Skeletal muscle tissue (tissue), 4 donors: ENCODE results near the gene TANK. TPM values are rescaled to one million over a fixed set of nuclear protein-coding genes. Genes with fewer than 3 reads are reported as not detected.
A peak's percentile ranks its signal among the peaks of the same experiment; 100 is the strongest.
"Not testable (repeated sequence)": the region's sequence is repeated elsewhere in the genome, so short reads cannot be mapped to it uniquely, and the experiment has no call there.

Source experiments
- H3K27ac ChIP-seq: one replicate; pipeline ENCODE4 v1.7.0; 2013; ENCODE audit warnings: mild to moderate bottlenecking, low read depth, low read length, inconsistent platforms
- H3K27me3 ChIP-seq, 3 donors: one replicate each; pipeline ENCODE4 v1.7.0; 2013; ENCODE audit warnings: low read length in 3 of 3; ENCODE audit not compliant: control insufficient read depth in 3 of 3, insufficient read depth in 3 of 3
- H3K36me3 ChIP-seq, 3 donors: one replicate each; pipeline ENCODE4 v1.7.0; 2013; ENCODE audit warnings: low read length in 3 of 3; ENCODE audit not compliant: control insufficient read depth in 3 of 3, insufficient read depth in 3 of 3
- H3K4me1 ChIP-seq, 3 donors: one replicate each; pipeline ENCODE4 v1.7.0; 2013; ENCODE audit warnings: low read length in 3 of 3, mild to moderate bottlenecking in 3 of 3; ENCODE audit not compliant: control insufficient read depth in 3 of 3, insufficient read depth in 3 of 3
- H3K4me3 ChIP-seq, 3 donors: one replicate each; pipeline ENCODE4 v1.7.0; 2013; ENCODE audit warnings: low read length in 3 of 3
- H3K9ac ChIP-seq, 3 donors: one replicate each; pipeline ENCODE4 v1.7.0; 2013; ENCODE audit warnings: low read length in 3 of 3, mild to moderate bottlenecking in 3 of 3, moderate library complexity in 2 of 3, low read depth in 1 of 3
- H3K9me3 ChIP-seq, 3 donors: one replicate each; pipeline ENCODE4 v1.7.0; 2013; ENCODE audit warnings: low read length in 3 of 3; ENCODE audit not compliant: control insufficient read depth in 3 of 3
- total RNA-seq: library from RNA; depleted of rRNA; stranded (reverse); fragments of >200 nt; gene quantifications from one replicate; pipeline ENCODE4 v1.2.3, GENCODE V29; 2014
- donor health status: Osteomylitis.

TANK gene
- total RNA-seq, 1 donor from 2014 or later: 41.8 TPM

DNA sequence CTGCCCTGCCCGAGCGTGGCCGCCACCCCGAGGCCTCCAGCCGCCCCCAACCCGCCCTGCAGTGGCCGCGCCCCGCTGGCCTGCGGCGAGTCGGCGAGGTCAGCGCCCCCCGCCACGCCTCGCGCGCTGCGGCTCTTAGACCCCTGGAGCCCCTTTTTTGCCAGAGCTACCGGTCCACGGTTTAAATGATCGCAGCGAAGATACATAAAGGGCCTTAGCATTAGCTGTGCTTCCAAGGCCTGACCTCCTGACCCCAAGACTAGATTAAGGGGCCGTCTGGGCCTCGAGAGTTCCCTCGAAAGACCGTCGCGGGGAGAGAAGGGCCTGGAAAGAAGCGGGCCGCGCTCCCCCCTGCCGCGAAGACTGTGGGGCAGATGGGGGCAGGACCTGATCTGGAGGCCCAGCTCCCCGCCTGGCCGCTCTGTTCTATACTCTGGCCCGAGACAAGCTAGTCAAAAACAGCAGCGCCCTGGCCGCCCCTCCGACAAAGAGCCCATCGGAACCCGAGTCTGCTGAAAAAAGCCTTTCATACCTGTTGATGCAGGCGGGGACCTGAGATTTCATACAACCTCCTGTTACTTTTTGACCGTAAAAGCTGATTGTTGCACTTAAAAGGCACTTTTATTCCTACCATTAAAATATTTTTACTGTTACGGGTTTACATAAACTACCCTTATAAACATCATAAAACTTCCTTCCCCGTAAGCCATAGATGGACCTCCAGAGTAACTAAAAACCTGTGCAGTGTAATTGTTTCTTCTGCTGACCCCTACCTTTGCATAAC, 79.3 kb downstream of the TANK start:
- H3K27ac ChIP-seq: no peak overlapping the region
- no peak overlapping the region for H3K9ac ChIP-seq
- no peaks in the 10 kb centered on the region for H3K27me3 ChIP-seq
- peak overlapping the region in 1 of 3 donors; percentile 82 for H3K4me3 ChIP-seq
- no peaks in the 10 kb centered on the region for H3K9me3 ChIP-seq
- no peaks in the 10 kb centered on the region for H3K36me3 ChIP-seq
- H3K4me1 ChIP-seq: peaks cover 6 to 13% (median 9%) of the 10 kb centered on the region in 3 donors

DNA sequence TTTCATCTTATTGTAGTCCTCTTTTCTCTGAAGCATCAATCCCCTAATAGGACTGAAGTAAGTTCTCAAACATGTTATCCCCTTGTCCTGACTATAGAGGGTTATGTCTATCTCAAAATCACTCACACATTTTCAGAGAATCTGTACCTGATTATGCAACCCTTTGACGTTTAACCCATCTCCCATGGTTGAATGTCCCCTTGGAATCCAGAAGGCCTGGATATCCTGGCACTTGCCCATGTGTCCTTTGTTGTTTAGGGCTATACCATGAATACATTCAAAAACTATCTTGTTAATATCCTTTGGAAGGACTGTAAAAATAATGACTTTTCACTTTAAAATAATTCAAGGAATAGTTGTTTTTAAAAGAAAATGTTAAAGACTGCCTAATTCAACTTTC, 81.7 kb downstream of the TANK start:
- Histone ChIP-seq H3K9me3 (no peaks in the 10 kb centered on the region), H3K9ac (no peak overlapping the region), H3K4me1 (peaks cover 6 to 13% (median 9%) of the 10 kb centered on the region in 3 donors), H3K36me3 (no peaks in the 10 kb centered on the region), H3K27ac (no peak overlapping the region), H3K27me3 (no peaks in the 10 kb centered on the region), H3K4me3 (no peak overlapping the region)

DNA sequence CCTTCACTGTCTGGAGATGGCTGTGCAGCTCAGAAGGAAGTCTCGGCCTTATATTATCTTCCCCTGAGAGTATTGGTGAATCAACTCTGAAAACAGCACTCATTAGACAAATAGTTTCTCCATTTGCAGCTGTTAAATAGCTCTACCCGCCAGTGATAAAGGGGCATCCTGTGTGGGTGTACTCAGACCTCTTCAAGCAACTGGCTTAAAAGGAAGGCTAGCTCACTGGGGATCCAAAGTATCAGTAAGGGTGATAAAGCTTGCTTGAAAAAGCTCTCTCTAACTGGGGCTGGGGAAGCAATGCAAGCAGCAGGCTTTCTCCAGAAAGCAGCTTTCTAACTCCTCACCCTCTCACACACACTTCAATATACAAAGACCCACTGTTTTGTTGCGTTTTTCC, 83.1 kb downstream of the TANK start:
- Histone ChIP-seq H3K4me1 (peaks cover 0 to 3% (median 2%) of the 10 kb centered on the region in 3 donors), H3K4me3 (no peak overlapping the region), H3K9me3 (no peaks in the 10 kb centered on the region), H3K9ac (no peak overlapping the region), H3K36me3 (no peaks in the 10 kb centered on the region), H3K27ac (no peak overlapping the region), H3K27me3 (no peaks in the 10 kb centered on the region)

DNA sequence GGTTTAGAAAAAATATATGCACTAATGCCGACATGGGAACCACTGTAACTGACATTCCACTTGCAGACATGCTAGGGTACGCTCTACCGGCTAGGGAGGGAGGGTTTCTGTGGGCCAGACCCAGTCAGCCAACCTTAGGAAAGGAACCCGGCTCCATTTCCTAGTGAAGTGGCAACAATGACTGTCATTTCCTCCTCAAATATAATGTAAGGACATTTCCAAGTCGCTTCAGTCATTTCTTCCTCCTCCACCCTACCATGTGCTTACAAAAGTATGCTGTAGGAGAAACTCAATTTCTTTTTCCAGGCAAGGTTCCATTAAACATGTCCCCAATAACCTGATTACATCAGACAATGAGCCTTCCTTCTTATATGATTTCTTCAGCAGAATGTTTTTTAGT, 83.7 kb downstream of the TANK start:
- no peaks in the 10 kb centered on the region for H3K27me3 ChIP-seq
- H3K27ac ChIP-seq: no peak overlapping the region
- H3K9ac ChIP-seq: no peak overlapping the region
- H3K9me3 ChIP-seq: no peaks in the 10 kb centered on the region
- H3K36me3 ChIP-seq: no peaks in the 10 kb centered on the region
- H3K4me1 ChIP-seq: no peaks in the 10 kb centered on the region
- H3K4me3 ChIP-seq: peak overlapping the region in 1 of 3 donors; percentile 30

DNA sequence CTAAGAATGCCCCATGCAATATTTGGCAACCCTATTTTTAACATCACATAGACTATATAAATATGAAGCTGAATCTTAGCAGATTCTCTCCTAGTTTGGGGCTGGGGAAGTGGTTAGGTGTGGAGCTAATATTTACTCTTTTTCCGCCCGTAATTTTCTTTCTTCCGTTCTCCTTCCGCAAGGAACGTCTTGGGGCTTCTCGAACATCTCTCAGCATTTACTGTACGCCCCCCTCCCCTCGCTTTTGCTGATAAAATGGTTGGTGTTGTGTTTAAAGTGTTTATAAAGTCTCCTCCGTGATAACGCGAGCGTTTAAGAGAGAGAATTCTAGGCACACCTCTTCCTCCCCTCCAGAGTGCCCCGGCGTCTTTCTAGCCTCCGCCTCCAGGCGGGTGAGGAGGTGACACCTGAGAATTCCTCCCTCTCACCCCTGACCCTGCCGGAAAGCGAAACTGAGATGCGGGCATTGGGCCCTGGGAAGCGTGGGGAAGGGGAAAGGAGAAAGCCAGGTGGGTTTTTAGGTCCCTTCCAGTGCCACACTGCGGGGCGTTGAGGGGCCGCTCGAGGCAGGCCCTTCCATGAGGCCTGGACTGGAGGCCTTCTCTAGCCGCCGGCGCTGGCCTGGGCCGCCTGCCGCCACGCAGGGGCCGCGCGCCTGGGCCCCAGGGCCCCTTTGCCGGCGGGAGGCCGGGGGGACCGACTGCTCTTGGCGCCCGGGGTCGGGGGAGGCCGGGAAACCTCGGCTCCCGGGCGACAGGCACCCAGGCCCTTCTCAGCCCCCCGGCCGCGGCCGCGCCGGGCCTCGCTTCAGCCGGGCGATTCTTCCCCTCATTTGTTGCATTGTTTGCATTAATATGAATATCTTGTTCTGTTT, 84.4 kb downstream of the TANK start:
- H3K9ac ChIP-seq, H3K36me3 ChIP-seq, H3K27ac ChIP-seq, H3K27me3 ChIP-seq, H3K9me3 ChIP-seq, H3K4me1 ChIP-seq, H3K4me3 ChIP-seq: not testable (repeated sequence)

DNA sequence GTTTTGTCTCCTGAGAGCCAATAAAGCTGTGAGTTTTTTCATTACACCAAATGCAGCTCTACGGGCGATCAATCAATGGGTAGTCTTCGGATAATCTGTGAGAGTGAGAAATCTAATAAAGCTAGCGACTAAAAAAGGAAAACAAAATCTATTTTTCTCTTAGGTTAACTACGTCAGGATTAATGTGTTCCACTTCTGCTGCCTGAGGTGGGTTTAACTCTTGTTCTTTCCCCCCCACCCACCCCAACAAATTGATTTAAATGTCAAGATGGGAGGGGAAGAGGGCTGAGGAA, 85.0 kb downstream of the TANK start:
- Histone ChIP-seq H3K9ac (no peak overlapping the region), H3K4me1 (no peaks in the 10 kb centered on the region), H3K9me3 (no peaks in the 10 kb centered on the region), H3K4me3 (no peak overlapping the region), H3K27ac (no peak overlapping the region), H3K27me3 (no peaks in the 10 kb centered on the region), H3K36me3 (no peaks in the 10 kb centered on the region)

DNA sequence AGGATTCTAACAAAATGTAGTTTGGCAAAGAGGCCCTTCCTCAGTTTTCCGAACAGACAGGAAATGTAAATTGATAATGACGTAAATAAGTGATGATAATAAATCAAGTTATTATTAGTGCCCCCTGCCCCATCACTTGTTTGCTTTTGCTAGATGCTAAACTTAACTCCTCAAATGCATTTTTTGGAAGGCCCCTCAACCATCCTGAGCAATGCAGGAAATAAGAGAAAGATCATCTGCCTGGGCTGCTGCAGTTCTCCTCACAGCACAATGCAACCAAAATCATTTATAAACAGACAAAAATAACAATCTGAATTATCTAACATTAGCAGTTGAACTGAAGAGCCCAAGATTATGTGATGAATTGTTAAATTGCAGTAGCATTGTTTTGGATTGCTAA, 85.4 kb downstream of the TANK start:
- no peak overlapping the region for H3K9ac ChIP-seq
- no peaks in the 10 kb centered on the region for H3K27me3 ChIP-seq
- H3K4me1 ChIP-seq: no peaks in the 10 kb centered on the region
- no peak overlapping the region for H3K4me3 ChIP-seq
- H3K9me3 ChIP-seq: no peaks in the 10 kb centered on the region
- H3K36me3 ChIP-seq: no peaks in the 10 kb centered on the region
- no peak overlapping the region for H3K27ac ChIP-seq

DNA sequence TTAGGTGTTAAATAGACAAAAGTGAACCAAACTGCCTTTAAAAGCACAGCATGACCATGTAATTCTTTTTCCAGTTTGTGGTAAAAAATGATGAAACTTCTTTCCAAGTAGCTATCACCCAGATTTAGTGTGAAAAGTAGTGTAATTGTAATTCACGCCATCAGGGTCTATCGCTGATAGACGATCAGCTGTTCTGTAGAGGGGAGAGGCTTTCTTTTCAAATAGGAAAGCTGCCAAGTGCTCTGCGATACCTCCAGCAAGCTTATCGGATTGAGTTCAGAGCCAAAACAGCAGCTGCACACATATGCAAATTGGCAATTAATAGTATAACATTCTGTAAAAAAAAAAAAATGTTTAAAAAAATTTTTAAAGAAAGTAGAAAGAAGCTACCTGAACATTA, 86.1 kb downstream of the TANK start:
- Histone ChIP-seq H3K36me3 (no peaks in the 10 kb centered on the region), H3K4me1 (no peaks in the 10 kb centered on the region), H3K4me3 (no peak overlapping the region), H3K27me3 (no peaks in the 10 kb centered on the region), H3K9ac (no peak overlapping the region), H3K27ac (no peak overlapping the region), H3K9me3 (no peaks in the 10 kb centered on the region)

DNA sequence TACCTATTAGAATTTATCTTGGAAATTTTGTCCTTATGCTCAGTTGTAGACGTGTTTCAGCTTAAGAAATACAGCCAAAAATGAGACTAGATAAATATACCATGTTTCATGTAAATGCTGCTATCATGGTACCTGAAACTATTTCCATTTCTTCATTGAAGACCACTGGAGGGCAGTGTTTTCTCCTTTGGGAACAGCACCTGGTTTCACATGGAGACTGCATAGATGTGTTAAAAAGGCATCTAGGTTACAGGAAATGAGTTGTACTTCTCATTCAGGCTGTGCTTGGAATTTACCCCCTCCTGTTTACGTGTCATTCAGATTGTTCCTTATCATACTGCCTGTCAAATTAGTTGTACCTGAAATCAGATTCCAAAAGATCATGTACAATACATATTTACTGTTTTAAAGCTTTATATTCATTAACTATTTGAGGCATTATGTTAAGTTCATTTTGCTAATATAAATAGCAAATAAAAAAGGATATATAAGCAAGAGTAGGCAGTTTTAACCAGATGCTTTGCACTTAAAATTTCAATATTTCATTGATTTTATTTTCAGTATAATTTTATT, 90.7 kb downstream of the TANK start:
- no peaks in the 10 kb centered on the region for H3K36me3 ChIP-seq
- no peaks in the 10 kb centered on the region for H3K27me3 ChIP-seq
- H3K9ac ChIP-seq: no peak overlapping the region
- no peak overlapping the region for H3K4me3 ChIP-seq
- no peaks in the 10 kb centered on the region for H3K9me3 ChIP-seq
- no peak overlapping the region for H3K27ac ChIP-seq
- no peaks in the 10 kb centered on the region for H3K4me1 ChIP-seq
